Adrenal gland (tissue), 12 donors: ENCODE data around the gene PTCH2. TPM values are rescaled to one million over a fixed set of nuclear protein-coding genes. Genes with fewer than 3 reads are reported as not detected.

Experiments used
- DNase-seq, 7 donors: peaks; one replicate each; pipeline ENCODE4 v3.0.0-alpha.2; 2019 to 2020
- H3K27ac ChIP-seq, 5 donors: fragments of 200-600 bp; sonication (generic) in 4 of 5; 1 replicate in 3 of 5; 2 replicates in 2 of 5; pipeline versions ENCODE4 v1.5.1 to v1.8.0; 2016 to 2020; ENCODE audit warnings: mild to moderate bottlenecking in 1 of 5
- H3K27me3 ChIP-seq: fragments of 200-600 bp; 2 replicates; pipeline ENCODE4 v1.8.0; 2021
- H3K36me3 ChIP-seq, 2 donors: fragments of 200-600 bp; replicated peaks in 1 of 2; 1 replicate in 1 of 2; 2 replicates in 1 of 2; pipeline versions ENCODE4 v1.5.1 to v1.8.0; 2018 to 2022
- H3K4me1 ChIP-seq, 2 donors: fragments of 200-600 bp; replicated peaks in 1 of 2; 1 replicate in 1 of 2; 2 replicates in 1 of 2; pipeline versions ENCODE4 v1.5.1 to v1.8.0; 2018 to 2021
- H3K4me3 ChIP-seq, 4 donors: fragments of 200-600 bp; sonication (generic) in 3 of 4; one replicate each; pipeline ENCODE4 v1.5.1; 2016 to 2018
- H3K9me3 ChIP-seq, 3 donors: fragments of 200-600 bp; sonication (generic) in 1 of 3; replicated peaks in 1 of 3; 1 replicate in 2 of 3; 2 replicates in 1 of 3; pipeline versions ENCODE4 v1.5.1 to v1.8.0; 2016 to 2021
- CTCF ChIP-seq, 6 experiments: fragments of 450-650 bp in 4 of 6; fragments of 200-600 bp in 2 of 6; sonication (generic) in 1 of 6; IDR thresholded peaks; 1 replicate in 5 of 6; 2 replicates in 1 of 6; pipeline versions ENCODE4 v1.5.1 to v1.8.0; 2016 to 2021; ENCODE audit warnings: antibody characterized with exemption in 6 of 6, mild to moderate bottlenecking in 2 of 6, moderate library complexity in 1 of 6
- POLR2A ChIP-seq, 2 donors: fragments of 450-650 bp; IDR thresholded peaks; one replicate each; pipeline ENCODE4 v1.6.1; 2017; ENCODE audit warnings: antibody characterized with exemption in 2 of 2, mild to moderate bottlenecking in 2 of 2, moderate library complexity in 1 of 2
- WGBS, 4 donors: extraction: QIAGEN DNeasy Blood & Tissue Kit in 2 of 4; methylation state at CpG; one replicate each; pipeline versions ENCODE4 v1.1.5 to v1.1.7; 2013 to 2017; 5-methylcytosine and 5-hydroxymethylcytosine counted together
- intact Hi-C, 2 donors: fragments of 100-400 bp; cut with DNase I; formaldehyde crosslinking; loops; one replicate each; pipeline versions ENCODE4 v1.14.1 to v1.15.0; 2022 to 2023
- polyA plus RNA-seq, 3 donors: library from polyadenylated mRNA; stranded (reverse); fragments of 200-250 nt in 2 of 3; fragments of 350-450 nt in 1 of 3; fragmentation: Illumina TruSeq in 1 of 3; extraction: RNeasy Lipid Tissue Mini Kit (QIAGEN cat#74804) in 1 of 3; gene quantifications; one replicate each; pipeline ENCODE4 v1.2.3, GENCODE V29; 2013 to 2014
- total RNA-seq, 9 donors: library from RNA; depleted of rRNA in 4 of 9; stranded (reverse); fragments of >200 nt in 4 of 9; fragments of 120-200 nt in 1 of 9; fragmentation: NEBNext Ultra II Directional in 1 of 9; extraction: Animal tissue kit (Norgen Biotek cat#: 25700) in 1 of 9; gene quantifications; one replicate each; pipeline versions ENCODE4 v1.1.0 to v1.2.4, GENCODE V29; 2013 to 2023
- donor health status: healthy with polysubstance abuse.
- donor health status: Bipolar disorder and iron deficiency.
- donor health status: DM: yes; HTN: yes; CAD: no.
- donor health status: DM: no; HTN: no; CAD: no.
- donor health status: DM: no; HTN: no; CAD: no.
- donor health status: DM: yes; HTN: yes; CAD: no.

The PTCH2 gene
- total and polyA plus RNA-seq, 12 donors, result 0.40 to 7.8 (median 1.8) TPM

- H3K27me3 ChIP-seq, result no peaks in the 10 kb centered on the region
- H3K4me1 ChIP-seq, result peaks cover 31 to 53% of the 10 kb centered on the region in 2 donors
- H3K4me3 ChIP-seq, result no peak overlapping the region
- intact Hi-C loops, result no loop called here
- H3K36me3 ChIP-seq, result peaks cover 0 to 40% of the 10 kb centered on the region in 2 donors
- peak overlapping the region in 2 of 5 donors; percentile 37 to 80 for H3K27ac ChIP-seq
- TF ChIP-seq POLR2A (IDR thresholded peaks at IDR 0.05) (no peak), CTCF (IDR thresholded peaks at IDR 0.05) (no peak)
- WGBS, 4 donors, result 74 to 87% (median 82%) methylated on average over 4 to 13 of the region's 13 CpGs
- no peaks in the 10 kb centered on the region for H3K9me3 ChIP-seq
- peak in 5 of 7 donors; percentile 20 to 56 (median 31) for DNase-seq
Observed at GRCh38 chr1:44803312-44804095, 39.5 kb downstream of the PTCH2 start.

- Histone ChIP-seq H3K27me3 (no peaks in the 10 kb centered on the region), H3K4me1 (peaks cover 26 to 48% of the 10 kb centered on the region in 2 donors), H3K36me3 (peaks cover 0 to 40% of the 10 kb centered on the region in 2 donors), H3K4me3 (no peak overlapping the region), H3K27ac (peak overlapping the region in 1 of 5 donors; percentile 80), H3K9me3 (no peaks in the 10 kb centered on the region)
- 89 to 94% (median 93%) methylated on average over 3 to 9 of the region's 9 CpGs for WGBS, 4 donors
- intact Hi-C loops, result no loop called here
- TF ChIP-seq POLR2A (IDR thresholded peaks at IDR 0.05) (no peak), CTCF (IDR thresholded peaks at IDR 0.05) (no peak)
- peak in 1 of 7 donors; percentile 51 for DNase-seq
Observed at GRCh38 chr1:44803062-44803311, 40.1 kb downstream of the PTCH2 start.

GRCh38 chr1:44802306-44803061, 40.6 kb downstream of the PTCH2 start:
- peak in 4 of 7 donors; percentile 29 to 58 (median 36) for DNase-seq
- H3K36me3 ChIP-seq, result peaks cover 0 to 40% of the 10 kb centered on the region in 2 donors
- H3K27ac ChIP-seq, result peak overlapping the region in 2 of 5 donors; percentile 41 to 80
- no peaks in the 10 kb centered on the region for H3K27me3 ChIP-seq
- TF ChIP-seq CTCF (IDR thresholded peaks at IDR 0.05) (no peak), POLR2A (IDR thresholded peaks at IDR 0.05) (no peak)
- peak overlapping the region in 1 of 4 donors; percentile 92 for H3K4me3 ChIP-seq
- WGBS, 4 donors, result 74 to 87% (median 82%) methylated on average over 7 to 13 of the region's 13 CpGs
- peaks cover 21 to 43% of the 10 kb centered on the region in 2 donors for H3K4me1 ChIP-seq
- no peaks in the 10 kb centered on the region for H3K9me3 ChIP-seq
- intact Hi-C loops, result no loop called here
